C4-2B (cell line): ENCODE measurements around the gene MIEN1.

Experiments
- ZFX ChIP-seq: fragments of 450-650 bp; IDR thresholded peaks from 2 replicates; pipeline ENCODE4 v1.6.1; 2017
- TF ChIP-seq, protein P1 (sequence below): fragments of 450-650 bp; conservative IDR thresholded peaks from 2 replicates; pipeline ENCODE4 v1.5.1; 2017; ENCODE audit warnings: mild to moderate bottlenecking

DNA sequence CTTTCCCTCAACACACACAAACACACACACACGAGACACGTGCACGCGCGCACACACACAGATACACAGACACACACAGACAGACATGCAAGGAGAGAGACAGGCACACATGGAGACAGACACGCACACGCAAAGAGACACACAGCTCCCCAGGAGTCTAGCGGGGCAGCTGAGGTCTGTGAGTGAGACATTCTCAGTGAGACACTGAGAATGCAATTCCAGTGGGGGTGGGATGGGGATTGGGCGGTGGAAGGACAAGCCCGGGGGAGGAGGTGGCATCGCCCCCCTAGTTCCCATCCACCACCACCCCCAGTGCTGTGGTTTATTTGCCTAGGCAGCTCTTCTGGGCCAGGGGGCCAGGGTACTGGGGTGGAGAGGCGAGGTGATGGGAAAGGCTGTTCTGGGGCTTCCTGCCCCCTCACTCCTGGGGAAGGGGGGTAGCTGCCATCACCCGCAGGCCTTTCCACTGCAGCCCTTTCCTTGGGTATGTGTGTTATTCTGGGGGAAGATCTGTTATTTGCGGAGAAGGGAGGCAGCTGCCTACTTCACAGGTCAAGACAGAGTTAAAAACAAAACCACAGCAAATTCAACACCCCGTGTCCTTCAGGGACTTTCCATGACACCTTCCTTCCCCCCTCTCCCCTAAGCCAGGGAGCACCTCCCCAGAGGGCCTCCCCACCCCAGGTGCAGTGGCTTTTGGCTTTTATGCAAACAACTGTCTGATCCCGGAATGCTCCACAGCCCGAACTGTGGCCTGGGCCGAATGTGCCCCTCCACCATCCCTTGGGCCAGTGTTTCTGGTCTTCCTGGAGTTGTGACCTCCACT is 25.4 kb upstream of the MIEN1 start:
- TF ChIP-seq, protein P1, sequence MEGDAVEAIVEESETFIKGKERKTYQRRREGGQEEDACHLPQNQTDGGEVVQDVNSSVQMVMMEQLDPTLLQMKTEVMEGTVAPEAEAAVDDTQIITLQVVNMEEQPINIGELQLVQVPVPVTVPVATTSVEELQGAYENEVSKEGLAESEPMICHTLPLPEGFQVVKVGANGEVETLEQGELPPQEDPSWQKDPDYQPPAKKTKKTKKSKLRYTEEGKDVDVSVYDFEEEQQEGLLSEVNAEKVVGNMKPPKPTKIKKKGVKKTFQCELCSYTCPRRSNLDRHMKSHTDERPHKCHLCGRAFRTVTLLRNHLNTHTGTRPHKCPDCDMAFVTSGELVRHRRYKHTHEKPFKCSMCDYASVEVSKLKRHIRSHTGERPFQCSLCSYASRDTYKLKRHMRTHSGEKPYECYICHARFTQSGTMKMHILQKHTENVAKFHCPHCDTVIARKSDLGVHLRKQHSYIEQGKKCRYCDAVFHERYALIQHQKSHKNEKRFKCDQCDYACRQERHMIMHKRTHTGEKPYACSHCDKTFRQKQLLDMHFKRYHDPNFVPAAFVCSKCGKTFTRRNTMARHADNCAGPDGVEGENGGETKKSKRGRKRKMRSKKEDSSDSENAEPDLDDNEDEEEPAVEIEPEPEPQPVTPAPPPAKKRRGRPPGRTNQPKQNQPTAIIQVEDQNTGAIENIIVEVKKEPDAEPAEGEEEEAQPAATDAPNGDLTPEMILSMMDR = no peak
- TF ChIP-seq ZFX = no peak
